Midbrain (tissue), 1 donor: ENCODE data around the gene PLP1.
"Not testable (repeated sequence)": the region's sequence is repeated elsewhere in the genome, so short reads cannot be mapped to it uniquely, and the experiment has no call there.

Experiments
- DNase-seq: peaks from one replicate; lab custom pipeline; 2025; lab: John Stamatoyannopoulos, UW

PLP1 gene, protein sequence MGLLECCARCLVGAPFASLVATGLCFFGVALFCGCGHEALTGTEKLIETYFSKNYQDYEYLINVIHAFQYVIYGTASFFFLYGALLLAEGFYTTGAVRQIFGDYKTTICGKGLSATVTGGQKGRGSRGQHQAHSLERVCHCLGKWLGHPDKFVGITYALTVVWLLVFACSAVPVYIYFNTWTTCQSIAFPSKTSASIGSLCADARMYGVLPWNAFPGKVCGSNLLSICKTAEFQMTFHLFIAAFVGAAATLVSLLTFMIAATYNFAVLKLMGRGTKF

DNA sequence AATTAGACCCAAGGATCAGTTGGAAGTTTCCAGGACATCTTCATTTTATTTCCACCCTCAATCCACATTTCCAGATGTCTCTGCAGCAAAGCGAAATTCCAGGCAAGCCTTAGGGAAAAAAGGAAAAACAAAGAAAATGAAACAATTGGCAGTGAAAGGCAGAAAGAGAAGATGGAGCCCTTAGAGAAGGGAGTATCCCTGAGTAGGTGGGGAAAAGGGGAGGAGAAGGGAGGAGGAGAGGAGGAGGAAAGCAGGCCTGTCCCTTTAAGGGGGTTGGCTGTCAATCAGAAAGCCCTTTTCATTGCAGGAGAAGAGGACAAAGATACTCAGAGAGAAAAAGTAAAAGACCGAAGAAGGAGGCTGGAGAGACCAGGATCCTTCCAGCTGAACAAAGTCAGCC, at the start of gene PLP1:
Gene PLP1 (plus strand): TSS at position 295 of the 400 bp plus-strand sequence. CDS start 156 bp downstream, outside the sequence.
- DNase-seq = peak; percentile 43

DNA sequence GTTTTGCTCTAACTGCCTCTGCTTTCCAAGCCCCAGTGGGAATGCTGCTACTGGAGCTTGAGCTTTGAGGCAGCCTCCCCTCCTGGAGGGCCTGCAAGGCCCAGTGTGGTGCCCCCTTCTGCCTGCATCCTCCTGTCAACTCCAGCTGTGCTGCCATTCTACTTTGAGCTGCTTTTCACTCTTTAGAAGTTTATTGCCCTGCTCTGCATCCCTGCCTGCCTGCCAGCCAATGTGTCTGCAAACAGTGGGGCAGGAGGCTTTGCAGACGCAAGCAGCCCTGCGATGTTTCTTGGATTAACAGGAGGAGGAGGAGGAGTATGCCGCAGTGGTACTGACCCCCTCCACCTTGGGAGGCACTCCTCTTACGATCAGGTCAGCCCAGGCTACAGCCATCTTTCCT, 49.5 kb upstream of the PLP1 start:
- no peak for DNase-seq

DNA sequence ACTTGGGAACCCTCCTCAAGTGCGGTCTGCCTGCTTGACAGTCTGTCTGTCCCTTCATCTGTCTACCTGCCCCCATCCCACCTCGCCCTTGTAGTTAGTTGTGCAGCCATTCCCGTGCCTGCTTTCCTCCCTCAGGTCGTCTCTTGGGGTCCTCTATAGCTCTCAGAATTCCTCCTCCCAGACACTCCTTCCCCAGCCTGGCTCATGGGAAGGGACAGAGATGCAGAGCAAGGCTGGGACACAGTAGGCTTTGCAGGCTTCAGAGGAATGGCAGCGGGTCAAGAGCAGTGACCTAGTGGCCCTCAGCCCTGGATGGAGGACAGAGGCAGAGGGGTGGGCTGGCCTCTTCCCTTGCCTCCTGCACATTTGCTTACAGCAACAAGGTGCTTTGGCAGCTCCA, 47.6 kb upstream of the PLP1 start:
- no peak for DNase-seq

DNA sequence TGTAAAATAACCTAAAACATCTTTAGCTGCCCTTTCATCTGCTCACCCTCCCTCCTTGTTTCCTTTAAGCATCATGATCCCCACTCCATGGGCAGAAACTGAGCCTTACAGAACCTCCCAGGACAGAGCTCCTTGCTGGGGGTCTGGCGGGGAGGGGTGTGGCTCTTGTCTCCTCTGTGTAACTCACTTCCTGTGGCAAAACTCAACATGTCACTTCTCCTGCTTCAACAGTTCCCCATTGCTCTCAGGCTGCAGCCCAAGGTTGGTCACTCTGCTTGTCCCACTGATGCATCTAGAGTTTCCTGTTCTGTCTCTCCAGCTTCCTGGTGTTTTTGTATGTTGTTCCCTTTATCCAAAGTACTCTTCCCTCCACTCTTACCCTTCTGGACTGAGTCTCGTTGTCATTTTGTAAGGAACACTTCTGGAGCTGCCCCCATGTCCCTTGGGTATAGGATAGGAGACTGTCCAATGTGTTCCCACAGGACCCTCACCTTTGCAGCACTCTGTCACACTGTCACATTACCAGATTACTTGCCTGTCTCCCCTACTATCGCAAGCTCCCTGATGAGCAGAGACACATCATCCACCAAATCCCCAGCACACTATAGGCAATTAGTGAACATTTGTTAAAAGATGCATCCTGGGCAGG, 46.4 kb upstream of the PLP1 start:
- DNase-seq = no peak

DNA sequence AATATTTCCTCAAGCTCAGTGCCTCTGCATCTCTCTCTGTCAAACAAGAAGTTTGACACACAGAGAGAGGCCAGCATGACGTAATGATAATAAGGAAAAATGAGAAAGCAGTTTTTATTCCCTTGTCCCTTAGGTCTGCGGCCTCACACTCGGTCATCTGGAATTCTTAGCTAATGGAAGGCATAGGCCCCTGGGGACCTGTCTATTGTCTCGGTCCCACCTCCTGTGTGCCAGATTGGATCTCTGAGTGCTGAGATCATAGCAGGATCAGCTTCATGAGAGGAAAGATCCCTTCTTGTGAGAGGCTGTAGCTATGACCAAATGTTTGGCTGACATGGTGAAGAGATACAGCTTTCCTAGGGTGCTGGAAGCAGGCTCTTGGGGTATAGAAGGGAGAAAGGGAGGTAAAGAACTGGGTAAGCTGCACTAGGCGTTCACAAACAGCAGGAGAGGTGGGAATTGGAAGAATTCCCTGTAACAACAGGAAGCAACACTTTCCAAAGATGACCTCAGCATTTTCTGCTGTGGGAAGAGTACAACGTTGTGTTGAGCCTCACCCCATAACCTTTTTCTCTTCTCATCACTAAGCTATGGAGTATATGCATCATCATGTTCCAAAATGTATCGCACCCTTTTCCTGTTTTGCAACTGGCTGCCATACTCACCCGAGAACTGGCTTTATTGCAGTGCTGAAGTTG, 45.7 kb upstream of the PLP1 start:
- no peak for DNase-seq

DNA sequence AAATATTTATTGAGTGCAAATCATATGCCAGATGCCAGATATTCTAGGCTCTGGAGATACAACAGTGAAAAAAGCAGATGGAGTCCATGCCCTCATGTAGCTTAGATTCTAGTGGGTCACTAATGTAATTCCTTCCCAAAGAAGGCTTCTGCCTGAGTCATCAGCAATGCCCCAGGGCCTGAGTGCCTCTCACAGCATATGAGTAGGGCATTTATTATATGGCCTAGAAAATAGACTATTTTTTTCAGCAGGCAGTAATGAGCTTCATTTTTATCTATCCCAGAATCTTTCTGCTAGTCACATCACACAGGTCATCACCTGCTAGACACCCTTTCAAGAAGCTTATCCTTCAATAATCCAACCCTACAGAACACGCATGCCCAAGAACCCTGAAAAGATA, 43.6 kb upstream of the PLP1 start:
- DNase-seq = no peak

DNA sequence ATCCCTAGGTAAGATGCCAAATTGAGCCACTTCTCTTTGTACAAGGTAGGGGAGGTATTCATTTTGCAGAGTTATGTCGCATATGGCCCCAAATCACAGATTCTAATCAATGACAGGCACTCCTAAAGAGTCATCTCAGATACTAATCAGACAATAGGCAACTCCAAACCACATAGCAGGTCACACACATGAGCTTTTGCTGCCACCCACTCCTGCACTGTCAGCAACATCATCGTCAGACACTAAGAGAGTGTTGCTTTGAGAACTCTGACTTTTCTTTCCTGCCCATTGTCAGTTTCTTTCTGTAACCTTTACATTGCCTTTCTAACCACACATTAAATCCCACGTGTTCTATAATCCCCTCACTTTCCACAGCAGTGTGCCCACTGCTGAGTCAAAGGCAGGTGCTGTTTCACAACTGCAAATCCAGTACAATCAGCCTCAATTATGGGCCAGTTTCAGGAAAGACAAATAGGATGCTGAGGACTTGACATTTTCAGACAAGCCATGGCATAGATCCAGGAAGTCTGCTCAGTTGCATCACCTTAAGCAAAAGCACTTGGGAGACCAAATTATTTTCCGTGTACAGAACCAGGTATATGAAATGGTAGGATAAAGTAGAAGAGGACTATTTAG, 42.4 kb upstream of the PLP1 start:
- no peak for DNase-seq

DNA sequence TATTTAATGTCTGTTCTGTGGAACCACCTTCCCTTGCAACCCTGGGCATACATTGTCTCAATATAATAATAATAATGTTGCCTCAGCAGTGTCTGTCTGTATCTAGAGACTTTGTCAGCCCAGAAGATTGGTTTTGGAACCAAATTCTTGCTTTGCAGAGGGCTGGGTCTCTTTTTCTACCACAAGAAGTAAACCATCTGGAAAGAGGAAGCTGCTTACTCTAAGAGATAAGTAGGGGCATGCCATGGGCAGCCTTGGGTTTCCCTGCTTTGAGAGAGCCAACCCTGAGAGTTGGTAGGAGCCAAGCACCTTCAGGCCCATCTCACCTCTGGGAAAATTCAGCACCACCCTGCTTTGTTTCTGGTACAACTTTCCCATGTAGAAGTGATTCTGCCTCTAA, 38.9 kb upstream of the PLP1 start:
- DNase-seq = no peak

DNA sequence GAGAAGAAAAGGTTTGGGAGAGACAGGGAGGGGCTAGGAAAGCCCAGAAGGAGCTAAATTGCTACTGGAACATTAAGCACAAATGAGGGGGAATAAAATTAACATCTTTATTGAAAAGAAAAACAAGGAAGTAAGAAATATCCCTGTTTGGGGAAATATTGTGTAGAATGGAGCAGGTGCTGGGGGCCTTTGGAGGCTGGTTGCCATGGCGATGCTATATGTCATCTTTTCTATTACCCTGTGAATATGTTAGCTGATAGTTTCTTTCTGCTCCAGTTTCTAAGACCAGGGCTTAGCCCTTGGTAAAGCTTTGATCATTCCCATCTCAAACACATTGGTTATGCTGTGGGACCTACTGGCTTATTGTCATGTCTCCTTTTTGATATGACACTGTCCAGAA, 37.2 kb upstream of the PLP1 start:
- no peak for DNase-seq

DNA sequence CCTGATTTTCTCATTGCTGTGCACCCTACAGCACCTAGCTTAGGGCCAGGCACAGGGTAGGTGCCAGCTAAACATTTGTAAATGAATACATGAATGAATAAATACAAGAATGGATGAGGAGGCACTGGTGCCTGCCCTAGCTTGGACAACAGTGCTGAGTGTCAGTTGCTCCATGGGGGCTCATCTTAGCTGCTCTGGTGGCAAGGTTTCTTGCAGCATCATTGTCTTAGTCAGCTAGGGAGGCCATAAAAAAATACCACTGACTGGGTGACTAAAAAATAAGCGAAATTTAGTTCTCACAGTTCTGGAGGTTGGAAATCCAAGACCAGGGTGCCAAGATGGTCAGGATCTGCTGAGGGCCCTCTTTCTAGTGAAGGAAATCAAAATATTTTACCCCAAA, 34.8 kb upstream of the PLP1 start:
- no peak for DNase-seq

DNA sequence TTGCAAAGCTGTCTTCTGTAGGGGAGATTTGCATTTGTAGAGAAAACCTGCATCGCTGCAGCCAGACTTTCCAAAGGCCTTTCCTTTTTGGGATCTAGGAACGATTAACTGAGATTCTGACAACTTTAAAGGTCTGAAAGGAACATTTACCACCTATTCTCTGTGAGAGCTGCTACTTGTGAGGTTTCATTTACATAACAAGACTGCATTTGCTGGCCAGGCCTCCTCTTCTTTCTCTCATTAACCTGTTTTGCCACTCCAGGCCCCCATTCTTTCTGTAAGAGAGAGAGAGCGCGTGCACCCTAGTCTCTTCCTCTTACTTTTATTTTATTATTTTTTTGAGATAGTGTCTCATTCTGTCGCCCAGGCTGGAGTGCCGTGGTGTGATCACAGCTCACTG, 34.3 kb upstream of the PLP1 start:
- DNase-seq = no peak

DNA sequence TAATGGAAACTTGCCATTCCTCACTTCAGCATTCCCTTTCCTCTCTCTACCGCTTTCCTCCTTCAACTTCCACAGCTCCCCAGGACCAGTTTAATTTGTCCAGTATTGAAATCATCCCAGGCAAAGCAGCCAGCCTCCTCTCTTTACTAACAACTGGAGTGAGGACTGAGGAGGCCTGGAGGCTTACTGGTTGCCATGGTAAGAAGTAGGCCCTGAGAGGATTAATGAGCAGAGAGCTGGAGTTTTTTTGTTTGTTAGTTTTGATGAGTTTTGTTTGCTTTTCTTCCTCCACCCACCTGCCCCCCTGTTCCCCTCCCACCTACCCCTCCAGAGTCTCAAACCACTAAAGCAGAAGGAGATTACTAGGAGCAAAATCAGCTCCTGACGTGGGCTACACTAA, 29.5 kb upstream of the PLP1 start:
- DNase-seq = no peak

DNA sequence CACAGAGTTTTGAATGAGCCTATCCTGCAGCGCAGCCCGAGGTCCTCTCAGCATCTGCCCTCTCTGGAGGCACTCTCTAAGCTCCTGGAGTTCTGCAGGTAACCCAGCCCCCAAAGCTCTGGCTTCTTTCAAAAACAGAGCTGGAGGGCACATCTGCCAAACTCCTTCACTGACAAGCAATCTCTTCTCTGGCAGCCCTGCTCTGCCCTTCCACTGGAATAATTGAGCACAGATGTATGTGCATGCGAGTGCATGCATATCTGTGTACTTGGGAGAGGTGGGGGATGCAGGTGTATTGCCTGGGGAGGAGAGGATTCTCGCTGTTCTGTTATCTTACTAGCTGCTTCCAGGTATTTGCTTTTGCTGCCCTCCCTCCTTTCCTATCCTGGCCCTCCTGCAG, 22.2 kb upstream of the PLP1 start:
- no peak for DNase-seq

DNA sequence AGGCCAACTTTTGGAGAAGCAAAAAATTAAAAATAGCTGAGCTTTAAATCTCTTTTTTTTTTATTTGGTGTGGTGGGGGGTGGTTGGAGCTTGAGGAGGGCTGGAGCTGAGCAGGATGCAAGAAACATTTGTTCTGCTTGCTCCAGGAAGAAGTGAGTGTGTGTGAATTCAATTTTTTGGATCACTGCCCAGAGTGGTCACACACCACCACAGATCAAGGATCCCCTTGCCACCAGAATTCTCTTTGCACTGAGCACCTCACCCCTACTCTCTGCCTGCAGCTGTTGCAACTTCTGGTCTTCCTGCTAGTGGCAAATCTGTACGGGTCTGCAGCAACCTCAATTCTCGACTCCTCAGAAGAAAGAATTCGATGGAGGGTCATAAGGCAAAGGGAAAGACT, 19.9 kb upstream of the PLP1 start:
- no peak for DNase-seq

DNA sequence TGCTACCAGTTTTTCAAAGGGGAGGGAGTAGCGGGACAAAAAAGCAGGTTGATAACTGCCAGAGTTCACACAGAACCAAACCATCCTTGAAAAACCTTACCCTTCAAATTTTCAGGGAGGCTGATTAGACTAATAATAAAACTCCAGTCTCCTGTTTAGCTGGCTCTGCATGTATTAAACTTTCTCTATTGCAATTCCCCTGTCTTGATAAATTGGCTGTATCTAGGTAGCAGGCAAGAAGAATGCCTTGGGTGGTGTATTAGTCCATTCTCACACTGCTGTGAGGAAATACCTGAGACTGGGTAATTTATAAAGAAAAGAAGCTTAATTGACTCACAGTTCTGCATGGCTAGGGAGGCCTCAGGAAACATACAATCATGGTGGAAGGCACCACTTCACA, 18.1 kb upstream of the PLP1 start:
- DNase-seq = no peak

DNA sequence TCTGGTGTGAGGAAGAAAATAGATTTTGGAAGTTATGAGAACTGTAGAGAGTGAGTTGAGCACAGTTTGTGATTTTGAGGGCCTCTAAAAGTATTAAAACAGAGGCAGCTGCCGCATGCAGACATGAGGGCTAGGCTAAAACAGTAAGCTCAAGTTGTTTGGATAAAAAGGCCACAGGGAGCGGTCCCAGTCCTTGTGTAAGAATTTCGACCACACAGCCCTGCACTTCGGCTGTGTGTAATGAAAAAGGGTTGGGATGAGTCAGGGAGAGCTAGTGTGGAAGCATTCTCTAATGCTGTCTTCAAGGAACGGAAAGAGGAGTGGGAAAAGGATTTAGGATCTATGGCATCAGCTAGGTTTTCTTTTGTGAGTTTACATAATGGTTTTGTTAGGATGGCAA, 13.1 kb upstream of the PLP1 start:
- not testable (repeated sequence) for DNase-seq

DNA sequence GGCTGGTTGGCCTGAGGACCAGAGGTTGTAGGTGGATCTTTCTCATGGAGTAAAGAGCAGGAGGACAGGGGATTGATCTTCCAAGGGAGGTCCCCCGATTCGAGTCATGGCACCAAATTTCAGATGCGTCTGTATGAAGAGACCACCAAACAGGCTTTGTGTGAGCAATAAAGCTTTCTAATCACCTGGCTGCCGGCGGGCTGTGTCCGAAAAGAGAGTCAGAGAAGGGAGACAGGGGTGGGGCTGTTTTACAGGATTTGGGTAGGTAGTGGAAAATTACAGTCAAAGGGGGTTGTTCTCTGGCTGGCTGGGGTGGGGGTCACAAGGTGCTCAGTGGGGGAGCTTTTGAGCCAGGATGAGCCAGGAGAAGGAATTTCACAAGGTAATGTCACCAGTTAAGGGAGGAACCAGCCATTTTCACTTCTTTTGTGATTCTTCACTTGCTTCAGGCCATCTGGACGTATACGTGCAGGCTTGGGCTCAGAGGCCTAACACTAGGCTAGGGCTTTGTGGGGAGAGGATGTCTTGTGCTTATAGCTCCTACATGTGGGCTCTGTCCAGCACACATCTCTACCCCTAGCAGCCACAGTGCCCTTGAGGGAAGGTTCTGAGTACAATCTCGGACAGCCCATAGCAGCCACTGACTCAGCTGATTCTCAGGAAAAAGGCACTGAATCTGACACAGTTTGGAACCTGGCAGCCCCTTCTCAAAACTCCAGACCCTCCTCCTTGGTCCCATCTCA, 9.7 kb upstream of the PLP1 start:
- not testable (repeated sequence) for DNase-seq

DNA sequence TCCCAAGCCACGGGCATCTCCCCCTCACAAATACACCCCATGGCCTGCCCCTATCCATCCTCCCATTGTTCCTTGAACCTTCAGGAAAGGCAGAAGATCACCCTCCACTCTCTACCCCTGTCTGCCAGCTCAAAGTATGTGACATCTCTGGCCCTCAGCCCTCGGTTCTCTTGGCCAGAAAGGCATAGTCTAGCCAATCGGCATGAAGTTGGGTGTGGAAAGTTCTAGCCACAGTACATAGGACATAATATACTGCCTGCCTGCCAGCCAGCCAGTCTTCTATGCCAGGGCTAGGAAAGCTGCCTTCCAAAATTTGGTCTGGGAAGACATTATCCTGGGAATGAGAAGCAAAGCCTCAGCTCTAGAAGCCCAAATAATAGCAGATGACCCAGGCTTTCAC, 3.2 kb upstream of the PLP1 start:
- peak; percentile 41 for DNase-seq

DNA sequence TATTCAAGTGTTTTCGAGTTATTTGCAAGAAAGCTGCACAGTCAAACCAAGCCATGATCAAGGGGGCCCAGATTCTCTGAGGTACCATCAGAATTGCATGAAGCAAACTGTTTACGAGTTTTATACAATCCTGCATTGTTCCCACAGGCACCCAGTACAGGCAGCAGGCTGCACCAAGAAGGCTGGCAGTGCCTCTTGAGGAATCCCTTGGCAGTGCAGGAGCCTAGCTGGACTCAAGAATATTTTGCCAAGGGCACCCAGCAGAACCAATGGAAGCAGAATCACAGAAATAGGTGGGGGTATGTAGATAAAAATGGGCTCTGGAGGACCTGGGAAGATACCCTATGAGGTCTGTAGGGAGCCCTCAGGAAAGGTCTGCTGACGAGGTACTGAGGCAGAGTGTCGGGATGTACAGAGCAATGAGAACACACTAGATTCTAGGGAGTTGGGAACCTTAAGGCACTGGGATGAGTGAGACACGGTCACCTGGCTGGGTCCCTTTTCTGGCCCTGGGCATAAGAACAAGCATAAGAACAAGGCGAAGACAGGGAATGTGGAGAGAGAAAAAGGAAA, 2.5 kb upstream of the PLP1 start:
- peak; percentile 81 for DNase-seq

DNA sequence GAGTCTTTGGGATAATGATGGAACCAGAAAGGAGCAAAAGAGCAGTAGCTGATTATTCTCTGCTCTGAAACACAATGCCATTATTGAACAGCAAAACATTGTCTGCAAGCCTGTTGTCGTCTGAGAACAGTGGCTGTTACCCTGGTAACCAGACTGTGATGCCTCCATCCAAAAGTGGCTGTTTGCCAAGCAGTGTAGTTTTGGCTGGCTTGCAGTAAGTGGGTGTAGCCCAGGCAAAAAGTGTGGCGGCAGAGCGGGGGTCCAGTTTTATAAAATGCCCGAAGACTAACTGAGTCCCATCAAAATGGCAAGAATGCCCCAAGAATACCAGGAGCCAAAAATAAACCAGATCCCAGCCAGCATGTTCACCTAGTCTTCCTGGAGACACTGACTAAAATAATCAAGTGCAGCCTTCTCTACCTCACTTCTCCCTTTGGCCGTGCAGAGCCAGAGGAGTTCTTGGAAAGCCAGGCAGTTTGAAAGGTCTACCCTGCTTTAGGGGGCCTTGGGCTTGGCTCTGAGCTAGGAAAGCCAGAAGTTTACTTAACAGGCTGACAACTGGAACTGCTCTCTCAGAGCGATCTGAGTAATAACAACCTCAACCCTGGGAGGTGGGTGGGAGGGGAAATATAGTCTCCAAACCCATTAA, 2.6 kb downstream of the PLP1 start:
- DNase-seq = peak; percentile 35

DNA sequence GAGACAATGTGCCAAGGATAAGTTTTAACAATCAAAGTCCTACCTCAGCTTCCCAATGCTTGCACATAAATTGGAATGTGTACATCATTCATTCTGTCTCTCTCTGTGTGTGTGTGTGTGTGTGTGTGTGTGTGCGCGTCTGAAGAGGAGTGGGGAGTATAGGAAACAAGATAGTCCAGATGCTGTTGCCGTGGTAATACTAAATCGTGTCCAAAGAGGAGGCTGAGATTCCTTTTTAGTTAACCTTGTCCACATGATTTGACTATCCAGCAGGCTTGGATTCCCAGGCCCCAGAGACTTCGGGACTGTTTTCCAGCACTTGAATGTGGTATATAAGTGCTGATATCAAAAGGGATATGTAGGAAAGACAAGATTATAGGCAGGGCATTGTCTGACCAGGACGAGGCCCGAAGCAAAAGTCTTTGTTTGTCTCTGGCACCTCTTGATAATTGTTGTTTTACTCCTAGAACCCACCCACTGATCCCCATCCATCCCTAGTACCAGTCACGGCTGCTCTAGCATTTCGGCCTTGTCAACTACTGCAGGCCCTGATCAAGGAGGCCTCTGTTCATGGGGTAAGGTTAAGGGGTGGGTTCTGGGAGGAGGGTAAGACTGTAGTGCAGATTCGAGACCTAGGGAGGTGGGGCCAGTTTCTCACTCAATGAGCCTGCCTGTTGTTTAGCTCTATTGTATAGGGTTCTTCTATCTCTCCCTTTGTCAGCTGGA, 3.9 kb downstream of the PLP1 start:
- DNase-seq = peak; percentile 83
